Activated naive CD4-positive, alpha-beta T cell (primary cell): ENCODE results near the gene ERO1B.
"Not testable (repeated sequence)": the region's sequence is repeated elsewhere in the genome, so short reads cannot be mapped to it uniquely, and the experiment has no call there.

ENCODE experiments used
- DNase-seq, 4 experiments: peaks; one replicate each; lab custom pipeline; 2025; lab: John Stamatoyannopoulos, UW

The ERO1B gene

DNA sequence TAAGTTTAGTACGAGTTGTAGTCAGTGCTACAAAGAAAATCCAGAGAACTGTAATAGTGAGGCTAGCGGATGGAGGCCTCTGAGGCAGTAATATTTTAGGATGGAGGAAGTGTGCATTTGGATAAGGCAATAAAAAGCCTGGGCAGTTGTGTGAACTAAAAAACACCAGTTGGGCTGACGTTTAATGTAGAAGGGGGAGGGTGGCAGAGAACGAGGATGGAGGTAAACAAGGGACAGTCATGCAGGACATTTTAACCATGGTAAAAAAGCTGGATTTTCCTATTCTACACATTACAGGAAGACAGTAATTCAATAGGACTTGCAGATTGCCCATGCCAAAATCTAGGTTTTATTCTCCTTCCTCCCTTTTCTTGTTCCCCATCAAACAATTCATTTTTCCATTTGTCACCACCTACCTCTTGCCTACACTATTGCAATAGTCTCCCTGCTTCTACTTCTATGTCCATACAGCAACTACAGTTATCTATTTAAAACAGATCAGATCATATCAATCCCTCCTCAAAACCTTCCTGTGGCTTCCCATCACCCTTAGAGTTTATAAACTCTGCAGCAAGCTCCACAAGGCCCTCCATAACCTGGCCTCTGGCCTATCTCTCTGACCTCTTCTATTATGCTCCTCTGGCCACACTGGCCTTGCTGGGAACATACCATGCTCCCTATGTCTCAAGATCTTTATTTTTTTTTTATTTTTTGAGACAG is 27.7 kb downstream of the ERO1B start:
- no peak for DNase-seq

DNA sequence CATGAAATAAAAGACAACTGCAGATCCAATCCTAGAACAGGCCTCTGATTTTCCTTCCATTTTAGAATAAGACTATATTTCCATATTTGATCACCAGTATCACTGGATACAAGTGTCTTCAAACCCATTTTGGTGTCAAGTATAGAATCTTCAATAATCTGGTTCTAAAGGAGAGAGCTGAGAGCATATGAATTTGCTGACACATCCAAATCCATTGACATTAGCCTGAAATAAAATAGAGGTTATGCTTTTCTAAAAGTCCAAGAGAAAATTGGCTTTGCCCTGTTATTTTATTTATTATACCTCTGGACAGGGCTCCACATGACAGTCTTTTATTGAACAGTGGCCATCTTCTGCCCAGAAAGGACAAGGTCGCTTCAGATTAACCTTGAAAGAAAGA is 28.6 kb downstream of the ERO1B start:
- DNase-seq = no peak

DNA sequence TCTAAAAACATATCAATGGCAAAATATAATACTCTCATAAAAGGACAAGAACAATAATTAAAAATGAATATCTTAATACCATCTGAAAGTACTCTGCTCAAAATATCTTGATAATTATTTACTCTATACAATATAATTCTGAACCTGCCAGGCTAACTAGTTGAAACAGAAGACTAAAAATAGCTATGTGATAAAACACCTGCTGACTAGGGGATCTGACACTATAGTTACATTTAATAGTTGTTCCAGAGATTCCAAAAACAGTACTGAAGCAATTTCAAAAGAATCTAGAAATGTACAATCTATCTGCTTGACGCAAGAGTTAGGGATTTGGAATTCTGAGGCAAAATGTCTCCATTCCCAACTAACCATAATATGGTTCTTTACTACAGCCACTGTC is 30.2 kb downstream of the ERO1B start:
- DNase-seq = no peak

DNA sequence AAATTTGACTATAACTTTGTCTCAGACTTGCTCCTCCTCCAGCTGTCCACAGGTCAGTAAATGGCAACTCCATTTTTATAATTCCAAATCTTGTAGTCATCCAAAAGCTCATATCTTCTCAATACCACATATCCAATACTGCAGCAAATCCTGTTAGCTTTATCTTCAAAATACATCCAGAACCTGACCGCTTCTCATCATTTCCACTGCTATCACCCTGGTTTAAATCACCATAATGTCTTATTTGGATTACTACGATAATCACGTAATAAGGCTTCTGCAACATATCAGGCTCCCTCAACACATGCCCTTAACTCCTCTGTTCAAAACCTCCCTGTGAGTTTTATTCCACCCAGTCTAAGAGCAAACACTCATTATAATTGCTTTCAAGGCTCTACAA is 34.5 kb downstream of the ERO1B start:
- no peak for DNase-seq

DNA sequence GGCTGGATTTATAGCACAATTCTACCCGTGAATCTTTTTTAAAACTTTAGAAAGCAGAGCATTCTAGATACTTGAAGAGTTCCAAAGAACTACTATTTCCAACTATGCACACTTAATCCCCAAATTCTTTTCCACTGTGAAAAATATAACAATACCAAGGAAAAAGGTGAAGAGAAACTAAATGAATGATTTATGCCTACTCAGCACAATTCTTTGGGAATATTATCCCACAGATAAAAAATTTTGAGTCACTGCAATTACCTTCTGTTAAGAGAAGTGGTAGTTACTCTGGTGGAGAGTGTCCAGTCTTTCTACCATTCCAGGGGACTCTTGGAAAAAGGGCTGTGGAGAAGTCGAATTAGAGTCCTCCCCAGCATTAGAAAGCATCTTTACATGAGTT is 39.2 kb downstream of the ERO1B start:
- DNase-seq = no peak

DNA sequence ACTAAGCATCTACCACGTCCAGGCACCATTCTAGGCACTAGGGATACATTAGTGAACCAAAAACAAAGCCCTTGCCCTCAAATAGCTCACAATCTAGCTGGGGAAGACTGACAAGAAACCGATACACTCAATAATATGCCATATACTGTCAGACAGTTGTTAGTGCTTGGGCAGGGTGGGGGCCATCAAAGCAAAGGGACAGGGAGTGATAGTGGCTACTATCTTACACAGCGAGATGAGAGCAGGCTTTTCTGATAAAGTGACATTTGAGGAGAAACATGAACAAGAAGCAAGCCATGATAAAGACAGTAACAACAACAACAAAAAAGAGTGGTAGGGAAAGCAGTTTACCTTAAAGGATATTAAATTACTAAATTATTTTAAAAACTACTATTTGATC is 41.1 kb downstream of the ERO1B start:
- DNase-seq = no peak

DNA sequence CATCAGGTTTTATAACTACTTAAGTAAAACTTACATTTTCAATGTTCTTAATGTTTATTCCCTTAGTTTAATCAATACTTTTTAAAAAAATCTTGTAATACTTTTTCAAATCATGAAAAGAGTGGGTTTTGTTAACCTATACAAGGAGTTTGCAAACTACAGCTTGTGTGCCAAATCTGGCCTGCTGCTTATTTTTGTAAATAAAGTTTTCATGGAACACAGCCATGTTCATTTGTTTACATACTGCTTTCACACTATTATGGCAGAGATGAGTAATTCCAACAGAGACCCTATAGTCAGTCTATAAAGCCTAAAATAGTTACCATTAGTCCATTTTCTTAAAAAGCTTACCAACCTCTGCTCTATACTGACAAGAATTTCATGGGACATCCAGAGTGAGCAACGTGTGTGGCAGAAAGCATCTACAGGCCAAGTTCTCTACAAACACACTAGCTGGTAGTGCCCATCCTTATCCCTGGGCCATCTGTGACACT is 42.6 kb downstream of the ERO1B start:
- no peak for DNase-seq

DNA sequence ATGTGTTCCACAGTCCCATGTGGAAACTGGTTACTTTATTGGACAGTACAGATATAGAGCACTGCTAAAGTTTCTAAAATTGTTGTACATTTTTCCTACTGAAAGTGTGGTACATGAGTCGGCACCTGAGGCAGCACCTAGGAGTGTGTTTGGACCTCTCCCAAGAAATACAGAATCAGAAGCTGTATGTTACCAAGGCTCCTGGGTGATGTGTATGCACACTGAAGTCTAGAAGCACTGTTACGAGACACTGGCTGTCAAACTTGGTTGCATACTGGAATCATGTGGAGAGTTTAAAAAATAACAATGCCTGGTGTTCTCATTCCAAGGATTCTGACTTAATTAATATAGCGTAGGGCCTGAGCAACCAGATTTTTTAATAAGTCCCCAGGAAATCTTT is 46.6 kb downstream of the ERO1B start:
- DNase-seq = no peak

DNA sequence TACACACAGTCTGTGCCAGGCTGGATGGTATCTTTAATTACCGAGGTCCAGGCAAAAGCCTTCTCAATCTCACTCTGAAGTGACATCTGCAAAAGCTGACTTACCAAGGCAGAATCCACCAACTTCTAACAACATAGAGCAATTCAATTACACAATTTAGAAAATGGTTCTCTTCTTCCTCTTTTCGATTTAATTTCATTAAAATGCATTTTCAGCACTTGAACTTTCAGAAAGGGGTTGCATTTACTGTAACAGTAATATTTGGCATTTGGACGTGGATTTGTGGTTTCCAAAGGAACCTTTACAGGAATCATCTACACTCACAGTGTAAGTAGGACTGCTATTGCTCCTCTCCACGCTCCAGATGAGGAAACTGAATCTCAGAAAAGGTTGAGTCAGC is 53.3 kb downstream of the ERO1B start:
- no peak for DNase-seq

DNA sequence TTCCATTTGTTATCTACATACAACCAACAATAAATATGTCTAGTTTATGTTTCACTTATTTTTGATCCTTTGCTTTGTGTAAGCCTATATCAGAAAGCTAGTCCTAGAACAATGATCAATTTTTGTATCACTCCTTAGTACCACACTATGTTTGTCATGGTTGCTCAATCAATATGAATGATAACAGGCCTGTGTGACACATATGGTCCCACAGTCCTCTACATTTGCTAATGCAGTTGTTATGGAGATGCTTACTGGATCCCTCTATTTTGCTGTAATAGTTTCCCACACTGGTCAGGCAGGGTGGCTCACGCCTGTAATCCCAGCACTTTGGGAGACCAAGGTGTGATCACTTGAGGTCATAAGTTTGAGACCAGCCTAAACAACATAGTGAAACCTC is 59.1 kb downstream of the ERO1B start:
- no peak for DNase-seq

DNA sequence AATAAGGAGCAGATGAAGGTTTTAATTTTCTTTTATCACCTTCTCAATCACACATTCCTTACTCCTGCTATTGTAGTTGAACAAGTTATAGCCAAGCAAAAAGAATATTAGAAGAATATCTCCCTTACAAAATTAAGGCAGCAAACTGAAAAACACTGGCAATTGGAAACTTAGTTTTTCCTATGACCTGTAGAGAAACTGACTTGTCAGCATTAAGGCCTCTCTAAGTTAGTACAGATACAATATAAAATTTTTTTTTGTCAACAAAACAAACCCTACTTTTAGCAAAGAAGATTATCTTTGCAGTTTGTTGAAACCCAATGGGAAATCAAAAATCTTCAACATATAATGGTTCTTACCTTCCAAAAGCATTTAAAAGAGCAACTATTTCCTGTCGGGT is 61.3 kb downstream of the ERO1B start:
- DNase-seq = no peak

DNA sequence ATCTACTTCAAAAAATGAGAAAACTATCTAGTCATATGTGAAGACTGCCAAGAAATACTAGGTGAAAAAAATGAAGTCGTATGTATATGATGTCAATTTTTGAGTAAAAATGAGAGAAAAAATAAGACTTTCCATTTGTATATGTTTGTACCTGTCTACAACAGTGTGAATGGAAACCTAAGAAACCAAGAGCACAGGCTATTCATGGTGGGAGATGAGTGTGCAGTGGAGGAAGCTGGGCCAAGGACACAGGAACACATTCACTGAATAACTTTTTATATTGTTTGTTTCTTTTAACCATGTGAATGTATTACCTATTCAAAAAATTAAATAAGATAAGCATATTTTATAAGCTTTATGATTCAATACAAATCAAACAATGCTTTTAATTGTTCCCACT is 67.0 kb downstream of the ERO1B start:
- DNase-seq = no peak

DNA sequence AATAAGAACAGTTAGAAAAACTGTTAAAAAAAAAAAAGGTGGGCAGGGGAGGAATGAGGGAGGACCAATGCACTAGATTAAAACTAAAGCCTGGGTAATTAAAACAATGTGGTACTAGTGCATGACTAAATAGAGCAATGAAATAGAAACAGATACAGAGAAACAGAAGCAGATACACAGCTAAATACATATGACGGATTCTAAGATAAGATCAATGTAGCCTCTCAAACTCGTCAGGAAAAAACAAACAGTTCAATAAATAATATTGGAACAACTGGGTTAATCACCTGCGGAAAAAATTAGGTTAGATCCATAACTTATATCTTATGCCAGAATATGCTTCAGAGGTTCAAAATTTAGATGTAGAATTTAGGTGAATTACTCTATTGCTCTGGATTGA is 68.2 kb downstream of the ERO1B start:
- DNase-seq = no peak

DNA sequence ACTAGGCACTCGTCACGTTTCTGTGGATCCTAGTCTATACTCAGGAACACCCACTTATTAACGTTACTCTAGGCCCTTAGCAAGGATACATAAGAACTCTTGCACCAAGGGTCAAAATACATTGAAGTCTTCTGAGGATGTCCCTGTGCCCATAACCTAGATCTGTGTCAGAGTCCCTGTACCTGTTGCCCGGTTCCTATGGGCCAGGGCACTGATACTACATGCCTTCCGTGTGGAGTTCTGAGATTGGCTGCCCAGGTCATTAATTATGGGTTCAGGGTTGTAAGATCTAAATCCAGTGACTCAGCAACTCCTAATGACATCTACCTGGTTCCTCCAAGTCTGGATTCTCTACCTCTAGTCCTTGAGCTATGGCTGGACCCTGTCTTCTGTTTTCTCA is 69.9 kb downstream of the ERO1B start:
- no peak for DNase-seq

DNA sequence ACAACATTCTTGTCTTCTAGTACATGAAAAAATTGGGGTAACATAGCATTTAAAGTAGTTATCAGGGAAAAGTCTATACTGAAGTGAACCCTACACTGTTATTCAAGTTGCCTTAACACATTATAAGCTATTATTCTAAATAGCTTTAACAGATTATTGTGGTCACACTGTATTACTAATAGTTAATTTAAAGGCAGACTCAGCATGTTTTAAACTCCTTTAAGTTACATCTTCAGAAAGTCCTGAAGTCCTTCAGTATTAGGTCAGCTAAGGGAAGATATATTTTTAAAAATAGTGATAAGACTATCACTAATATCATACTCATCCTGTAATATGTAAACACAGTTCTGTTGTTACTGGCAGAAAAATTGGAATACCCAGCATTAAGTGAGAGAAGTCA is 72.0 kb downstream of the ERO1B start:
- no peak for DNase-seq

DNA sequence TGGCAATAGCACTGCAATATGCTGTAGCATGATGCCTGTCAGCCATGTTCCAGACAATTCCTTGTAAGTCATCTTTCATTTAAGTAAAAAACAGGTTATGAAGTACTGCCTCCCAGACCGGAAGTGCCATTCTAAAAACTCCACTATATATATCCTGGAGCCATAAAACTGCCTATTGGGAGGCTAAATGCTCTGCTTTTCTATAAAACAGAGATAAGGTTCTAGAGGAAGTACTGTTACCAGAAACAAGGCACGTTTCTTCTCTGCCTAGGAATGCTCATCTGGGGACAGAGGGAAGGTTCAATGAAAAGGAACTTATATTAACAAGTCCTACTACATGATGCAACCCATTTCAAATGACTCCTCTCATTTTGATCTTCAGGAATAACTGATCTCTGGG is 72.6 kb downstream of the ERO1B start:
- DNase-seq = no peak

DNA sequence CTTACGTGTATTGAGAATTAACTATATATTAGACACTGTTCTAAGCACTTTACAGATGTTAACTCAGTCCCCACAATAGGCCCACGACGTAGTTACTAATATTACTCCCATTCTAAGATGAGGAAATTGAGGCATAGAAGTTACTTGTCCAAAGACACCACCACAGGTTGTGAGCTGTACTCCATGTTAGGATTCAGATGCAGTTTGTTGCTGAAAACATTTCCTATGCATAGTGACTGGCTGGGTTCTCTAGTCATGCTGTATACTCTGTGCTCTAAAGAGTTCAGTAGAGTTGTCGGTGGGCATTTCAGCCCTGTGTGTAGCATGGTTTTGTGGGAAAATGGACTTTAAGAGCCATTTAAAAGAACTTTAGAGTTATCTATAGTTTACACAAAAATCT is 74.2 kb downstream of the ERO1B start:
- no peak for DNase-seq

DNA sequence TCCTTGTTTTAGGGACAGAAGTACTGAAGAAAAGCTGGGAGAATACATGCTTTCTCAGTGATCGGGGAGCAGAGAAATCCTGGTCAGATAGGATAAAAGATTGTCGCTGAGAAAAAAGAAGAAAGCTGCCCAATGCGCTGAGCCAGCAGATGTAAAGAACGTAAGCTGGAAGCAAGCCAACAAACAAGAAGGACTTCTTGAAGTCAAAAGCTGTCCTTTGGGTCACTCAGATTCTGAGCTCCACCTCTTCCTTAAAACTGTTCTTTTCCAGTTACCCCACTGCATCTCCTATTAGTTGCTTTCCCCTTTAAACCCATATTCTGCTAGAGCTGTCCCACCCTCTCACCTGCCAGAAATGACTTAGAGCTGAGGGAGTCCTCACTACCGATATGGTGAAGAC is 74.6 kb downstream of the ERO1B start:
- no peak for DNase-seq

DNA sequence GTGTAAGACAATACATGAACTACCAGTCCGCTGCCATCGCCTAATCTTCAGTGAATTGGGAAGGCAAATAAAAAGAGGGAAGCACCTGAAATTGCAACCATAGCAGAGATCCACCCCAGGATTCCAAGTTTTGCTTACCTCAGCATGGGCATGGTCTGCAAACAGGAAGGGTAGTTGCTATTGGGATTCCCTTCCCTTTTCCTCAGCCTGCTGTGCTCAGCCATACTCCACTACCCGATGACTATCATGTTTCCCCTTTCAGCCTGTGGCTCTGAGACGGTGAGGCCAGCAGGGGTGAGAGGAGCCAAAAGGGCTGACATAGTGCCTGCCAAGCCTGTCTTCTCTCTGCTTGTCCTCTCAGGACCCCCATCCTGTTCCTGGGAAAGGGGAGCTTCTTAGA is 75.2 kb downstream of the ERO1B start:
- DNase-seq = no peak

DNA sequence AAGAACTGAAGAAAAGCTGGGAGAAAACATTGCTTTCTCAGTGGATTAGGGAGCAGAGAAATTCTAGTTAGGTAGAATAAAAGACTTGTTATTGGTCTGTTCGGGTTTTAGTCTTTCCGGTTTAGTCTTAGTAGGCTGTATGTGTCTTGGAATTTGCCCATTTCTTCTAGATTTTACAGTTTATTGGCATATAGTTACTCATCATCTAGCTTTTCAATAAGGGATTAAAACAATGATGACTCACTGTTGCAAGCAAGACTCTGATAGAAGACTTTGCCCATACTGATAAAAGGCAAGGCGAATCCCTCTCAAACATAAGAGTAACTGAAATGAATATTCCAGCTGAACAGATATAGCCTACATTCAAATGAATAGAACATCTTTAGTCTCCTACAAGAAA is 77.1 kb downstream of the ERO1B start:
- DNase-seq = no peak

DNA sequence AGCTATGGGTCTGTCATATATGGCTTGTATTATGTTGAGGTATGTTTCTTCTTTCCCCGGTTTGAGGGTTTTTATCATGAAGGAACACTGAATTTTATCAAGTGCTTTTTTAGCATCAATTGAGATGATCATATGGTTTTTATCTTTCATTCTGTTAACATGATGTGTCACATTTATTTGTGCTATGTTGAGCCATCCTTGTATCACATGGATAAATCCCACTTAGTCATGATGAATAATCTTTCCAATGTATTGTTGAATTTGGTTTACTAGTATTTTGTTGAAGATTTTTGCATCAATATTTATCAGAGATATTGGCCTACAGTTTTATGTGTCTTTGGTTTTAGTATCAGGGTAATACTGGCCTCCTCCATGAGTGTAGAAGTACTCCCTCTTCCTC is 77.7 kb downstream of the ERO1B start:
- no peak for DNase-seq

DNA sequence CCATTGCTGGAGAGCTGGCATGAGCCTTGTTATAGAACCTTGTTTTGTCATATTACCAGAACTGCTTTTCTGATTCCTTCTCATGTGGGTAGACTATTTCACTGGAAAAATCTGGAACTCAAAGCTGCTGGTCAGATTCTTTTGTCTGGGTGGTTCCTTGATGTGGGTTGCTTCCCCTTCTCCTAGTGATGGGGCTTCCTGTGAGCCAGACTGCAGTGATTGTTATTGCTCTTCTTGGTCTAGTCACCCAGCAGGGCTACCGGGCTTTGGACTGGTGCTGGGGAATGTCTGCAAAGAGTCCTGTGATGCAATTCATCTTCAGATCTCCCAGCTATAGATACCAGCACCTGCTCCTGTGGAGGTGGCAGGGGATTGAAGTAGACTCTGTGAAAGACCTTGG is 80.0 kb downstream of the ERO1B start:
- no peak for DNase-seq

DNA sequence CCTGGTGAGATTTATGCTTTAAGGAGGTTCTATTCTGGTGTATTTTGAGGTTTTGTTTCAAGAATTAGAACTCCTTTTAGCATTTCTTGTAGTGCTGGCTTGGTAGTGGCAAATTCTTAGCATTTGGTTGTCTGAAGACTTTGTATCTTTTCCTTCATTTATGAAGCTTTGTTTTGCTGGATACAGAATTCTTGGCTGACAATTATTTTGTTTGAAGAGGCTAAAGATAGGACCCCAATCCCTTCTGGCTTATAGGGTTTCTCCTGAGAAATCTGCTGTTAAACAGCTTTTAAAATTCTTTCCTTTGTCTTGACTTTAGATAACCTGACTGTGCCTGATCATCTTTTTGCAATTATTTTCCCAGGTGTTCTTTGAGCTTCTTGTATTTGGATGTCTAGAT is 80.8 kb downstream of the ERO1B start:
- no peak for DNase-seq

DNA sequence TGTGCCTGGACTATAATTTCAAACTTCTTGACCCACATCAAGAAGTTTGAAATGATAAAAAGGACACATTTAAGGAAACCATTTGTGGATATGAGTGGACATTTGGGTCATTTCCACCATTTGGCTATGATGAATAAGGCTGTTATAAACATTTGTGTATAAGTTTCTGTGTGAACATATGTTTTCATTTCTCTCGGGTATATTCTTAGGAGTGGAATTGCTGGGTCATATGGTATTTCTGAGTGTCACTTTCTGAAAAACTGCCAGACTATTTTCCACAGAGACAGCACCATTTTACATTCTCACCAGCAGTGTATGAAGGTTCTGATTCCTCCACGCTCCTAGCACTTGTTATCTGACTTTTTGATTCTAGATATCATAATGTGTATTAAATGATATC is 88.6 kb downstream of the ERO1B start:
- no peak for DNase-seq

DNA sequence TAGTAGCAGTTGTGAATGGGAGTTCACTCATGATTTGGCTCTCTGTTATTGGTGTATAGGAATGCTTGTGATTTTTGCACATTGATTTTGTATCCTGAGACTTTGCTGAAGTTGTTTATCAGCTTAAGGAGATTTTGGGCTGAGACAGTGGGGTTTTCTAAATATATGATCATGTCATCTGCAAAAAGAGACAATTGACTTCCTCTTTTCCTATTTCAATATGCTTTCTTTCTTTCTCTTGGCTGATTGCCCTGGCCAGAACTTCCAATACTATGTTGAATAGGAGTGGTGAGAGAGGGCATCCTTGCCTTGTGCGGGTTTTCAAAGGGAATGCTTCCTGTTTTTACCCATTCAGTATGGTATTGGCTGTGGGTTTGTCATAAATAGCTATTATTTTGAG is 93.7 kb downstream of the ERO1B start:
- not testable (repeated sequence) for DNase-seq
